Suppressor macrophage treated with lipopolysaccharide for 4 hours (primary cell): Measurements from ENCODE around the gene SRSF4.
"Not testable (repeated sequence)": the region's sequence is repeated elsewhere in the genome, so short reads cannot be mapped to it uniquely, and the experiment has no call there.

Experiments used
- DNase-seq: peaks from one replicate; pipeline ENCODE4 v3.0.0-alpha.2; 2020

Gene SRSF4

DNA sequence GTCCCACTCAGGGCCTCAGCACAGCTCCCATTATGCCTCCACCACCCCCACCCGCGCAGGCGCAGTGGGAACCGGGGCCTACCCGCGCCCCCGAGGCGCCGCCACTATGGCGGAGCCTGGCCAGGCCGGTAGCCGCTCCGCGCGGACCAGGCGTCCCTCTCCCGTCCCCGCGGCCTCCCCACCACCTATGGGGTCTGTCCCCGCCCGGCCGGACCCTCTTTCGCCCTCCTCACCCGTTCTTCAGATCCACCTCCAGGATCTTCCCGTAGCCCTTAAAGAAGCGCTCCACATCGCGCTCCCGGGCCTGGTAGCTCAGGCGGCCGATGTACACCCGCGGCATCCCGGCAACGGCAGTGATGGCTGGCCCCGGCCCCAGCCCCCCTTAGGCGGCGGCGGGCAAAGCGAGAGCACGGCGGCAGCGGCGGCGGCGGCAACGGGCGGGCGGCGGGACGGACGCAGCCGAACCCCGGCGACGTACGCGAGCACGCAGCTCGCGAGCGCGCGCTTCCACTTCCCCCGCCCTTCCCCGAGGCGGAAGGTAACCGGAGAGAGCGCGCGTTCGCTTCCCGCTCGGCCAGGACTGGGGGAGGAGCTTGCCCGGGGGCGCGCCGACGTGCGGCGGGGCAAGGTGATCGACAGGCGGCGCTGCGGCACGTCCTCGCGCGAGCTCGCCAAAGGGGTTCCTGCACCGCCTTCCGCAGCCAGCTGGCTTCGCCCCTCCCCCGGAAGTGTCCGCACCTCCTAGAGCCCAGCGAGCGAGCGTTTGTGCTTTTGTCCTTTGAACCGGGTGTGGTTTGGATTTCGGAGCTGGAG, at the start of gene SRSF4:
TSS of gene SRSF4 (minus strand) at position 488 of the 813 bp plus-strand sequence. CDS start at position 340, 148 bp downstream.
- peak; percentile 99 for DNase-seq

DNA sequence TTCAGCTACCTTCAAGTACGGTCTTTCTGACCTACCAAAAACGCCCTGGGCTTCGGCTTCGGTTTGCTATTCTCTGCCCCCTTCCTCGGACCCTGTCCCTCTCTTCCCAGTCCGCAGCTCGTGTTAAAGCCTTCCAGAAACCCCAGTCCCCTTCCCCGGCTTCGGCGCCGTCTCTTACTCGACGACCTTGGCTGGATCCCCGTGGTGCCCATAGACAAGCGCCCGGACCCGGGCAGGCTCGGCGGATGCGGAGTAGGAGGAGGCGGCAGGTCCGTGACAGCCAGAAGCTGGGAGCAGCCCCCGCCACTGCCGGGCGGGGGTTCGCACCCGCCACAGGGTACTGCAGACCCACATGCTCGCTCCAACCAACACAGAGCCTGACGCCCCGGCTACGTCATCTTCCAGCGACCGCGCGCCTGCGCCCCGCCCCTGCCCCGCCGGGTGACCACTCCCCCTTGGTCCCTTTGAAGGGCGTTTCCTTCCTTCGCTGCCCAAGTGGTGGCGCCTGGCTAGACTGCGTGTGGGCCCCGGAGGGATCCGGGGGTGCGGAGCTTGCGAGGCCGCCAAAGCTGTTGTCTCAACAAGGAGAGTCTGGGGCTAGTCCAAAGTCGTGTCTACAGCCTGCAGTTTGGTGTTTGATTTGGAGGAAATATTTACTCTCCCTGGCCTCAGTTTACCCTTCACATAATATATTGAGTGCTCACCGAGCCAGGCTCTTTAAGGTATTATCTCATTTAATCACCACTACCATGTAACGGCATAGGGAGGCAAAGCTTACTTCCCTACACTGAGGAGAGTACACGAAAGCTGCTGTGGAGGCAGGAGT, 49.1 kb upstream of the SRSF4 start, which contains the start of gene MECR:
TSS of gene MECR (minus strand) at position 382 of the 826 bp plus-strand sequence. CDS start at position 354, 28 bp downstream.
- peak; percentile 95 for DNase-seq

DNA sequence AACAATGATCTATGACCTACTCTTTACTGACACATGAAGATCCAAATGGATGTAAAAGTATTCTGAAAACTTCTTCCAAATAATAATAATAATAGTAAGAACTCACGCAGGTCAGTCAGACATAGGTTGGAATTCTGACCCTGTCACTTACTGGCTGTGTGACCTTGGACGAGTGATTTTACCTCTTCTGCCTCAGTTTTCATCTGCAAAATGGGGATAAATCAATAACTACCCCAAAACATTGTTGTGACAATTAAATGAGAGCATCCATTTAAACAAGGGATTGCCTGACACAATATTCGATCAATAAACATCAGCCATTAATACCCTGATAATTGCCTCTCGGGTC, 48.5 kb upstream of the SRSF4 start:
- no peak for DNase-seq

DNA sequence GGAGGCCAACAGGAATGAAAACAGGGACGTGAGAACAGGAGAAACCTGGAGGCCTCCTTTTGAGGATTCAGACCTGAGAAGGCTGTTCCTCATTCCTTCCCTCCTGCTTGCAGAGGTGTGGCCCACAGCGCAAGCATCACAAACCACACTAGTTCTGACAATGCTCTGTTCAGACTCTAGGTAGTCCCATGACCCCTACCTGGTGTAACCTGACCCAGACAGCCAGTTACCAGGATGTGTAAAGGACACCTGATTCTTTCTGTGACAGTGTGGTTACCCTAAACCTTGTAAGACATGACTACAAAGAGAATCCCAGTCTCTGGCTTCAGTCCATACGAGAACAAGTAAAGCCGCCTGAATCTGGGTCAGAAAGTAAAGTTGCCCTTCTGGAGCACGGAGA, 45.8 kb upstream of the SRSF4 start:
- DNase-seq, result no peak

DNA sequence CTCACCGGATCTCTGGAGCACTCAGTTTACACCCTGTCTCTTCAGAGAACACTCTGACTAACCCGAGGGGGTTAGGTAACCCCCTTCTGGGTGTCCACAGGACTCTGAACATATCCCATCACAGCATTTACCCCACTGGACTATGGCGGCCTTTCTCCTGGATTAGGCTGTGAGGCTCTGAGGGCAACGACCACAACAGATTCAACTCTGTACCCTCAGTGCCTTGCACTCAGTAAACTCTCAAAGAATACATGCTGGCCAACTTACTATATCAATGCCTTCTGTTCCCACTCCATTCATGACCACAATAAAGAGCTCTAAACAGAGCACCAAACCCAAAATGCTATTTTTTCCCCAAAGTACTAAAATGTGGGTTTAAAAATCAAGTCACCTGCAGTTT, 43.7 kb upstream of the SRSF4 start:
- no peak for DNase-seq

DNA sequence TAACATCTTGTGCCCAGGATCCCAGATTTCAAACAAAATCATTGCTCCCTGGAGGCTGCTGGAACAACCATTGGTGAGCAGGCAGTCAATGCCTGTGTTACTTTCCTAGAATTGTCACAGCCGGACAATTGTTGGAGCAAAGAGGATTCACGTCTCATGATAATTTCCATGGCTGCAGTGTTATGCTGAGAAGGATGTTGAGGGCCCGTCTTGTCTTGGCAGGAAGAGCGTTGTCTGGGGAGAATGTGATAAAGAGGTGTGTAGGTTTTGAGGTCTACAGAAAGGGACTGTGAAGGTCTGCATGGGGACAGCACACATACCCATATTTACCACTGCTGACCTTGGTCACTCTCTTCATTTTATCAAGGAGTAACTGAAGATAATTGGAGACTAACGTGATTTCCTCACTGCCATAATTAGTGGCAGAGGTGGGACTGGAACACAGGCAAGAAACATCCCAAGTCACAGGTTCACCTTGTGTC, 42.7 kb upstream of the SRSF4 start:
- no peak for DNase-seq

DNA sequence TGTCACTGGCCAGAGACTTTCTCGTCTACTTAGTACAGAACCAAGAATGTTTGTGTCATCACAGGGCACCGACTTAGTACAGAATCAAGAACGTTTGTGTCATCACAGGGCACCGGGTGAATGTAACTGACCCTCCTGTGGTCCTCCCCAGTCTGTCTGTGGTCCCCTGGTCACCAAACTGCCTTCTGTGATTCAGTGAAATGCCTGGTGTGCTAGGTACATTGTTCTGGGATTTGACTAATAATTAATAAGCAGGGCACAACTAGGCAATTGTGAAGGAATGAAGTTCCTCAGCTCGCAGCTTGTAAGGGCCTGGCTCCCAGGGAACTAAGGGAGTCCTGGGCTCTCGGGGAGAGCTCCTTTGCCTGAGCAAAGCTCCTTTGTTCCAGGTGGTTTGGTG, 41.8 kb upstream of the SRSF4 start:
- no peak for DNase-seq

DNA sequence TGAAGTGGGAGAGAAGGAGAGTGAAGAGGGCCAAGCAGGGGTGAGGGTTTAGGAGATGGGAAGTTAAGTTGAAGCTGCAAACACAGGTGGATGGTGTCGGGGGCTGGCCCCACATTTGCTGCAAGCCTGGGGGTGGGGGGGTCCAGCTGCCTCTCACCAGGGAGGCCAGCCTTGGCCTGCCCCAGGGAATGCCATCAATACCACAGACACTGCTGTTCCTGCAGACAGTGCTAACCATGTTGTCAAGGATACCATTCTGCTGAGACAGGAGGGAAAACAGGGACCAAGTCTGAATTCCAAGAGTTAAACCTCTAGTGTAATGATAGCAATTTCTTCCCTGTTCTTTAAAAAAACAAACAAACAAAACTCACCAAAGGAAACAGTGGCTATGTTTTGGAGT, 41.0 kb upstream of the SRSF4 start:
- DNase-seq, result no peak

DNA sequence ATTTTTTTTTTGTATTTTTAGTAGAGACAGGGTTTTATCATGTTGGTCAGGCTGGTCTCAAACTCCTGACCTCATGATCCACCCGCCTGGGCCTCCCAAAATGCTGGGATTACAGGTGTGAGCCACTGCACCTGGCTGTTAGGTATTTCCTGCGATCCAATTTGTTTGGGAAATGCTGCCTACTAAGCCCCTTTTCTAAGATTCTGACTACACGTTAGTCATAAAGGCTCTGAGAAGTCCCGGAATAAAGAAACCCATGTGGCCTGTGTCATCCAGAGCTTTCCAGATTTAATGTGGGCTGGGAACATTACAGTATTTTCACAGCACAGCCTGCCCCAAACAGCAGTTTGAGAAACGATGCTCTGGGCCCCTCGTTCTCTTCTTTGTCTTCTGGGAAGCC, 40.6 kb upstream of the SRSF4 start:
- not testable (repeated sequence) for DNase-seq

DNA sequence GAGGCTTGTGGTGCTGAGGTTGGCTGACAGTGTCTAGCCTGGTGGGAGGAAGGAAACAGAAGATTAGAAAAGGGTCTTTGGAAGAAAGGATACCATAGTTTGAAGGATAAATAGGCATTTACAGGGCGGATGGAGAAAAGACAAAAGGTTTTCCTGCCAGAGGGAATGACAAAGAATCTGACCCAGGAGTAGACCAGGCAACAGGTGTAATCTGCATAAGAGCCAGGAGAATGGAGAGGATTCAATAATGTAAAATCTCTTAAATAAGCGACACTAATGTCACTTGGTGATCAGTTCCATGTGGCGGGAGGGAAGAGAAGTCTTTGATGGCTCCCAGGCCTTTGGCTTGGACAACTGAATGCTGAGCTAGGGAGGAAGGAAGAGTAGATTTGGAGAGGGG, 39.6 kb upstream of the SRSF4 start:
- no peak for DNase-seq

DNA sequence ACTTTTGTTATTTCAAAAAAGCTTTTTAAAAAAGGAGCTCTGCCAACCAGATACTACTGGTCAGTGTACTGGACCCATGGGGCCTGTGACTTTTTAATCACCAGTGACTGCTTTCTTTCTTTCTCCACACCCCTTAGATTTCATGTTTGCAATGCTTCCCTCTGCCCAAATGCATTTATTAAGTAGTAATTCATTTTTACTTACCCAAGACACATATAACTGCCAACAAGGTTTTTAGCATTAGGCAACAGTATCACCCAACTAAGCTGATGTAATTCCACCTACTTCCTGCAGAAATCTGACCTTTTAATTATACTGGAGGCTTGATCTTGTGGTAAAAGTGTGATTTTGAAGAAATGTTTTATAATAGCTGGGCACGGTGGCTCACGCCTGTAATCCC, 36.5 kb upstream of the SRSF4 start:
- peak; percentile 39 for DNase-seq

DNA sequence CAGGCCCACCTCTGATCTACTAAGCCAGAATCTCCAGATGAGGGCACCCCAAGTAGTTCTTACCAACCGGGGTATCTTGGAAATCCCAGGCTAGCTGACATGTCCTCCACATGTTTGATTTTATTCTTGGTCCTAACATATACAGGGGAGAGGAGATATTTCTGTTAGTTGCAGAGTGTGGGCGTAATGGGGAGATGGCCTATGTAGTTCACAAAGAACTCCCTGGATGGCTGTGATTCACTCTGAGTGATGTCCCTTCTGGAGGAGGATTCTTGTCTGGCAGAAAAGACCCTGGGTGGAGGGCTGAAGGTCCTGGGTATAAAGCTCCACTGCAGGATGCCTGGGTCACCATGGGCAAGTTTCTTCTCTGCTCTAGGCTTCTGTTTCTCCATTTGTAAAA, 35.9 kb upstream of the SRSF4 start:
- DNase-seq, result no peak

DNA sequence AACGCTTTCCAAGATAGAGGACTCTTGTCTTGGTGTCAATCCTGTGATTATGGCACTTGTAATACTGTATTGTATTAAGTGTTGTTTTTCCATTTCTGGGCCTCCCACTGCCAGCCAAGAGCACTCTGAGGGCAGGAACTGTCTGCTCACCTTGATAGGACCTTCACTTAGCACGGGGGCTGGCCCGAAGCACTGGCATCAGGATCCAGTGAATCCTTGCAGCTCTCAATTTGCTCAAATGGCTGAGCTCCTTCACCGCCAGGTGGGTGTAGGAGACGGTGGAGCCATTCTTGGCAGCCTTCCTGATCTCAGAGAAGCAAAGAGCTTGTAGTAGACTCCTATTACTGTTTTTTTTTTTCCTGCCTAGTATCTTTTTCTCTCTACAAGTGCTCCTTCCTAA, 31.4 kb upstream of the SRSF4 start:
- DNase-seq, result no peak

DNA sequence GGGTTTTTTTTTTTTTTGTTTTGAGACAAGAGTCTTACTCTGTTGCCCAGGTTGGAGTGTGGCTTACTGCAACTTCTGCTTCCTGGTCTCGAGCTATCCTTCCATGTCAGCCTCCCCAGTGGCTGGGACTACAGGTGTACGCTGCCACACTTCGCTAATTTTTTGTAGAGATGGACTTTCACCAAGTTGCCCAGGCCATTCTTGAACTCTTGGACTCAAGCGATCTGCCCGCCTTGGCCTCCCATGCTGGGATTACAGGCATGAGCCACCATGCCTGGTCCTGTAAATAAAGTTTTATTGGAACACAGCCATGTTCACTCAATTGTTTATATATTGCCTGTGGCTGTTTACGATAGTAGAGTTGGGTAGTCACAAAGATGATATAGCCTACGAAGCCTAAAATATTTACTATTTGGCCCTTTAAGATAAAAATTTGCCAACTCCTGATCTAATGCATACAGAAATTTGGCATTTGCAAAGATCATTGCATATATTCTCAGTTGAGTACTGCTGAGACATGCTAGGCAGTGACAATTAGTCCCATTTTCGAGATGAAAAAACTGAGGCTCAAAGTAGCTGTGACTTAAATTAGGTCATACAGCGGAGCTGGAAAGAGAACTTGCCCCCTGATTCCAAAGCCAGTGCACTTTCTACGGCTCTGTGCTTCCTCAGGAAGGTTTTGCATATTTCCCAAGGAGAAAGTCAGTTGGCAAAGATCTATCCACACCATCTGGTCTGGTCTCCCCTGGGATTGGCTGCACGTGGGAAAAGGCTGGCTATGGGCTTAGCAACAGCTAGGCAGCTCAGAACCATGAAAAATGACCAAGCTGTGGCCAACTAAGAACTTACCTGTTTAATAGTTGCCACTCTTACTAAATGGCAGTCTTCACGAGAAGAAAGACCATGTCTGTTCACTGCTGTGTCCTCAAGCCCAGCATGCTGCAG, 29.7 kb upstream of the SRSF4 start:
- DNase-seq, result no peak

DNA sequence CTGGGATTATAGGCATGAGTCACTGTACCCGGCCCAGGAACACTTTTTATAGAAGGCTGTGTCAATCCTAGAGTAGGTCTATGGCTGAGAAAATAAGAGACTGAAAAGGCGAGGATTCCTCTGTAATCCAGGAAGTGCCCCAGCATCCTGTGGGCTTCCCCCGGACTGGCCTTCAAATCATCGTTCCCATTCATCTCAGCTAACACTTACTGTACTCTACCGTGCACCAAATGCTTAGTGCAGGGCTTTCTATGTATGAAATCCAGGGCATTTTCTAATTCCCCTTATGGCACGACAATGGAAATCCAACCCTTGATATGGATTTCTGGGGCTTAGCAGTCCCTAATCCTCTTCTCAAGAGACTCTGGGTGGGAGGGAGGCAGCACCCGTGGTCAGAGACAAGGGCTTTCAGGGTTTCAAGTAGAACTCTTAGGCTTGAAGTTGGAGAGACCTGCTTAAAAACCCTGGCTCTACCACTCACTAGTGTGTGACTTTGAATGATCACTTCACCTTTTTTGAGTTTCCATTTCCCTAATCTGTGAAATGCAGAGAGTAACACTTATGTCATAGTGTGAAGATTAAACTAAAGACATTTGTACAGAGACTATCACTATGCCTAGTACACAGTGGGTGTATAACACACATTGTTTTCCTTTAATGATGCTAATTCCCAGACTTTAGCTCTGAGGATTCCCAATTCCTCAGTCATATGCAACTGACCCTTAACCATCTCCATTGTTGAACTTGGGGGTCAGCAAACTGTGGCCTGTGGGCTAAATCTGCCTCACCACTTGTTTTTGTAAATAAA, 28.8 kb upstream of the SRSF4 start:
- DNase-seq, result peak; percentile 38

DNA sequence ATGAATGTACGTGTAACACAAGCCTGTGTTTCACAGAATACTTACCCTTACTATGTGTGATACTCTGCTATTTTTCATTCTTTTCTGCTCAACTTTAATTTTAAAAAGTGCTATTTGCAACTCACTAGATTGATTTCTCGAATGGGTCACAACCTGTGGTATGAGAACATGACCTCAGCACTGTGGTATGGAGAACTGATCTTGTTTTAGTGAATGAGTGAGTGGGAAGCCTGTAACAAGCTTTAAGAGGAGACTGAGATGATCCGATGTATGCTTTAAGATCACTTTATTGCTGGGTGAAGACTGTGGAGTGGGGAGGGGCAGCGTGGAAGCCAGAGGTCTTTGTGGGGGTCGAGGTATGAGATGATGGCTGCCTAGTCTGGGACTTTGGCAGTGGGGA, 27.5 kb upstream of the SRSF4 start:
- DNase-seq, result no peak

DNA sequence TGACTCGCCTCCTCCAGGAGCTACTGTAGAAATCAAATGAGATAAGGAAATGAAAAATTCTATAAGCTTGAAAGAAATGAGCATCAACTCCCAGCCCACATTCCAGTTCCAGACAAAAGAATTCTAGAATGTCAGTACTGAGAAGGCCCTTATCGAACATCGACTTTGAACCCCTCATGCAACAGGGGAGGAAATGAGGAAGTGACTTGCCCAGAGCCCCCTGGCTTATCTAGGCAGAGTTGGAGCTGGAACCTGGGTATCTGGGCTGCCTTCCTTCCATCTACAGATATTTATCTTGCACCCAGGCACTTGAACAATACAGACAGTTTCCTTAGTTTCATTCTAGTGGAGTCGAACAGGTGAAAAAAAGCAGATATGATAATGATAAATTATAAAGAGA, 26.7 kb upstream of the SRSF4 start:
- no peak for DNase-seq

DNA sequence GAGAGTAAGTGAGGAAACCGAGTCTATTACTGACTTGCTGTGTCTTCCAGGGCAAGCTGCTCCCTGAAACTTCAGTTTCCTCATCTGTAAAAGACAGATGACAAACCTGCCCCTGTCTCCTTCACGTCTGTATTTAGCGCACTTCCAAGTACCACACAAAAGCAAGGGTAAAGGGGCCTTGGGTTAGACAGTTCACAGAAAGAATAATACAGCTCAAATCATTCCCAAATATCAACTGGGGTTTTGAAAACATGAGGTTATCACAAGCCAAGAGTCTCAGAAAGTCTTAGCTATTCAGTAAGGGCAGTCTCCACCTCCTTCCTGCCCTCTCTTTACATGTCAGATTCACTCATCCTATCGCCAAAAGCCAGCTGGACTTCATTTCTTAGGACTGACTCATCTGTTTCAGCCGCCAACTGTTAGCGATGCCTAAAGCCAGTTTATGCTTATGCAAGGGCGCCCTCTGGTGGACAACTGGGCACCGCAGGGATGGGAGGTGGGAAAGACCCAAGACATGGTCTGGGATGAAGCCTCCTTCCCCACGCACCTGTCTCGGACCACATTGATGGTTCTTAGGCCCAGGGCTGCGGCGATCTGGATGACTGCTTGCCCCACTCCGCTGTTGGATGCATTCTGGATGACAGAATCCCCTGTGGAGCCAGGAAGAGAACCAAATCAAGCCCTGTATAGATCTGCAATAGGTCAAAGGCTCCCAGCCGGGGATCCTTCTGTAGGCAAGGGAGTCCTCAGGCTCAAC, 21.1 kb upstream of the SRSF4 start:
- DNase-seq, result peak; percentile 98

DNA sequence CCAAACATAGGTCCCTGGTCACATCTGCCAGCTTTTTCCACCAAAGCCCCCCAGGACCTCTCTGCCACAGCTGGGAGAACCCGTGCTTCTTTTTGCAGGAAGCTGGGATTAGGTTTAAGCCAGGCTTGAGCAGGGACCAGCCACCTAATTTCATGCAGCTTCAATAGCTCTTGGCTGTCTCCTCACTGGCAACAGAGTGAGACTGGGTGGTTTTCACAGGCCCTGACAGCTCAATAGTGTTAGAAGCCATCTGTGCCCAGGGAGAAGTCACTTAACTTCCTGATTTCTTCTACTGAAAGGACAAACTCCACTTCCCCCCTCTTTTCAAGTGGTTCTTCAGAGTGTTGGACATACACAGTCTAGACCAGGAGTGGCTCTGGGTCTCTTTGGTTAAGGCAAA, 20.4 kb upstream of the SRSF4 start:
- DNase-seq, result peak; percentile 61

DNA sequence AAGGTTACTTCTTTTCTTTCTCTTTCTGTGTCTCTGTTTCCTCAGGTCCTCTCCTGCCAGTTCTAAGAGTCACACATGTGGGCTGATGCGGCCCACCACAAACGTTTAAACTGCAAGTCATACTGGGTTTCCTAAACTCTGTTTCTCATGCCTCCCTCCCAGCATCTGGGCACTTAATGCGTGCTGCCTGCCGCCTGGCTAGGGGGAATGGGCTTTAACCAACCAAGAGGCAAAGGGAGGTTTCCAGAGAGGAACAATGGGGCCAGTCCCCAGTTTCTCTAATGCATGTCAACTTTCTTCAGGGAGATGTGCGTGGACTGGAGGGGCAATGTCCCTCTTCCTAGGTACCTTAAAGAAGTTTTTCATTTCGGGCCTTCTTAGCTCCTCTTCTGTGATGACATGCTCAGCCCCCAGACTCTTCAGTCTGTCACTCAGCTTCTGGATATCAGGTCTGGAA, 19.9 kb upstream of the SRSF4 start:
- DNase-seq, result no peak
